Tibial nerve (tissue), 3 donors: ENCODE measurements around the gene NEGR1.

Experiments used
- POLR2A ChIP-seq, 2 donors: fragments of 450-650 bp; IDR thresholded peaks; one replicate each; pipeline ENCODE4 v1.6.1; 2017; ENCODE audit warnings: antibody characterized with exemption in 2 of 2, mild to moderate bottlenecking in 2 of 2, moderate library complexity in 2 of 2
- TF ChIP-seq, protein P1 (sequence below), 5 experiments: fragments of 200-600 bp in 3 of 5; fragments of 450-650 bp in 2 of 5; sonication (generic) in 3 of 5; IDR thresholded peaks; one replicate each; pipeline ENCODE4 v1.5.1; 2016 to 2019; ENCODE audit warnings: antibody characterized with exemption in 5 of 5, mild to moderate bottlenecking in 3 of 5, moderate library complexity in 2 of 5

- no peak for TF ChIP-seq POLR2A (IDR thresholded peaks at IDR 0.05)
- TF ChIP-seq, protein P1, sequence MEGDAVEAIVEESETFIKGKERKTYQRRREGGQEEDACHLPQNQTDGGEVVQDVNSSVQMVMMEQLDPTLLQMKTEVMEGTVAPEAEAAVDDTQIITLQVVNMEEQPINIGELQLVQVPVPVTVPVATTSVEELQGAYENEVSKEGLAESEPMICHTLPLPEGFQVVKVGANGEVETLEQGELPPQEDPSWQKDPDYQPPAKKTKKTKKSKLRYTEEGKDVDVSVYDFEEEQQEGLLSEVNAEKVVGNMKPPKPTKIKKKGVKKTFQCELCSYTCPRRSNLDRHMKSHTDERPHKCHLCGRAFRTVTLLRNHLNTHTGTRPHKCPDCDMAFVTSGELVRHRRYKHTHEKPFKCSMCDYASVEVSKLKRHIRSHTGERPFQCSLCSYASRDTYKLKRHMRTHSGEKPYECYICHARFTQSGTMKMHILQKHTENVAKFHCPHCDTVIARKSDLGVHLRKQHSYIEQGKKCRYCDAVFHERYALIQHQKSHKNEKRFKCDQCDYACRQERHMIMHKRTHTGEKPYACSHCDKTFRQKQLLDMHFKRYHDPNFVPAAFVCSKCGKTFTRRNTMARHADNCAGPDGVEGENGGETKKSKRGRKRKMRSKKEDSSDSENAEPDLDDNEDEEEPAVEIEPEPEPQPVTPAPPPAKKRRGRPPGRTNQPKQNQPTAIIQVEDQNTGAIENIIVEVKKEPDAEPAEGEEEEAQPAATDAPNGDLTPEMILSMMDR (IDR thresholded peaks at IDR 0.05): no peak
Measured at GRCh38 chr1:71494163-71494562, 788.2 kb downstream of the NEGR1 start.
